Ectodermal cell (in vitro differentiated cells): ENCODE results near the gene GRB7.

Source experiments
- H3K27ac ChIP-seq: 2 replicates; pipeline ENCODE4 v1.7.0; 2013; ENCODE audit warnings: mild to moderate bottlenecking, low read depth, low read length; ENCODE audit not compliant: insufficient read depth, poor library complexity, severe bottlenecking
- H3K27me3 ChIP-seq: 2 replicates; pipeline ENCODE4 v1.7.0; 2013; ENCODE audit warnings: mild to moderate bottlenecking, low read length; ENCODE audit not compliant: insufficient read depth, control insufficient read depth, poor library complexity, severe bottlenecking
- H3K36me3 ChIP-seq: one replicate; pipeline ENCODE4 v1.7.0; 2013; ENCODE audit warnings: low read length; ENCODE audit not compliant: control insufficient read depth, insufficient read depth
- H3K4me1 ChIP-seq: one replicate; pipeline ENCODE4 v1.7.0; 2013; ENCODE audit warnings: low read length; ENCODE audit not compliant: control insufficient read depth, insufficient read depth
- H3K4me3 ChIP-seq: 2 replicates; pipeline ENCODE4 v1.7.0; 2013; ENCODE audit warnings: low read depth, low read length, control low read depth; ENCODE audit not compliant: insufficient read depth
- H3K9me3 ChIP-seq: 2 replicates; pipeline ENCODE4 v1.7.0; 2013; ENCODE audit warnings: mild to moderate bottlenecking, low read length, moderate library complexity; ENCODE audit not compliant: control insufficient read depth
- WGBS, 2 experiments: methylation state at CpG; one replicate each; pipeline ENCODE4 v1.1.7; 2013; ENCODE audit warnings: missing lambda C conversion rate in 2 of 2; 5-methylcytosine and 5-hydroxymethylcytosine counted together

The GRB7 gene

DNA sequence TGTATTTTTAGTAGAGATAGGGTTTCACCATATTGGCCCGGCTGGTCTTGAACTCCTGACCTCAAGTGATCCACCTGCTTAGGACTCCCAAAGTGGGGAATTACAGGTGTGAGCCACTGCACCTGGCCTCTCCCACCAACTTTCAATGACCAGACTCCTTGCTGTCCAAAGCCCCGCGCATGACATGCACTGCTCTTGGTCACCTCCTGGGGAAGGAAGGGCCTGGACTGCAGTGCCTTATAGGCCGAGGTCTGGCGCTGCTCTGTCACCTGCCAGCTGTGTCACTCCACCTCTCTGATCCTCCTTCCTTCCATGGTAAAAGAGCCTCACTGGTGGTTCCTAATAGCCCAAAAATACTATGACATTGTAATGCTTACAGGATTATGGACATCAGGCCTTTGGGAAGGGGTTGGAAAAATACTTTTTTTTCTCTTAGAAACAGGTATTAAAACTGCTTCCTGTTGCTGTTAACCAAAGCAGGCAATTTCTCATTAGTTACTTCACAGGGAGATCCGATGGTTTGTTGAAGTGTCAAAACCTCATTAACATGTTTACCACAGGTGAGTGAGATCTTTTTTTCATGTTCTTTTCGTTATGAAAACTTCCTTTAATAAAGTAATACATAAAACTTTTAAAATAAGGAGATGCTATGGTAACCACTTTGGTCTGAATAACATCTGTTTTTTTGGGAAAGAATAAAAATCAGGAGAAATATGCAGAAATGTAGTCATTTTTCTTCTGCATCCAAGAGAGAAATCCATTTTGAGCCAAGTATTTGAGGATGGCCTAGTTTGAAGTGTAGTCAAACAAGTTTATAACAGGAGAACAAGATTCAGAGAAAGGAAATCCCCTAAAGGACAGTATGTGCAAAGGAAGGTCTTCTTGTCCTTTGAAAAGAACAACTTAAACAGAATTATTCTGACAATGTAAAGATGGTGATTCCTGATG, 35.5 kb downstream of the GRB7 start:
- WGBS, 2 experiments, result 88 to 91% methylated on average over 6 of the region's 7 CpGs
- Histone ChIP-seq H3K27me3 (no peaks in the 10 kb centered on the region), H3K27ac (no peak overlapping the region), H3K4me3 (no peak overlapping the region), H3K36me3 (no peaks in the 10 kb centered on the region), H3K4me1 (no peaks in the 10 kb centered on the region), H3K9me3 (no peaks in the 10 kb centered on the region)

- no peaks in the 10 kb centered on the region for H3K9me3 ChIP-seq
- H3K4me3 ChIP-seq, result no peak overlapping the region
- H3K27ac ChIP-seq, result no peak overlapping the region
- no peaks in the 10 kb centered on the region for H3K27me3 ChIP-seq
- 87 to 90% methylated on average over 4 of the region's 4 CpGs for WGBS, 2 experiments
- H3K36me3 ChIP-seq, result no peaks in the 10 kb centered on the region
- no peaks in the 10 kb centered on the region for H3K4me1 ChIP-seq
Observed at GRCh38 chr17:39774047-39774446, 36.3 kb downstream of the GRB7 start.

DNA sequence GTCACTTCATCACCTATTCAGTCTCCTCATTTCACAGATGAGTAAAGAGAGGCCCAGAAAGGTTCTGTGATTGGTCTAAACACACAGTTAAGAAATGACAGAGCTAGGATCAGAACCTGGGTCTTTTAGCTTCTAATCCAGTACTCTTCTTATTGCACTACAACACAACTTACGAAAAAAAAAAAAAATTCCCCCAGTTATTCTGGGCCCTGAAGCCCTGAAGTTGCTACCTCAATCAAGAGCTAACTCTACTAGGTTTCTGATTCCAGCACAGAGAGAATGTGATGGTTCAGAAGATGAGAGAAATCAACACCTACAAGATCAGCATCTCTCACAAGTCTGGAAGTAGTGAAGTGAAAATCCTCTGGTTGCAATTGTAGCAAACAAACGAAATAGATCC, 37.3 kb downstream of the GRB7 start:
- Histone ChIP-seq H3K9me3 (no peaks in the 10 kb centered on the region), H3K36me3 (no peaks in the 10 kb centered on the region), H3K4me1 (no peaks in the 10 kb centered on the region), H3K27me3 (no peaks in the 10 kb centered on the region), H3K27ac (no peak overlapping the region), H3K4me3 (no peak overlapping the region)
- WGBS, 2 experiments, result 85 to 88% methylated on average over 2 of the region's 2 CpGs

GRCh38 chr17:39776252-39776651, 38.5 kb downstream of the GRB7 start:
- H3K27ac ChIP-seq, result no peak overlapping the region
- no peaks in the 10 kb centered on the region for H3K4me1 ChIP-seq
- H3K4me3 ChIP-seq, result no peak overlapping the region
- no peaks in the 10 kb centered on the region for H3K27me3 ChIP-seq
- H3K36me3 ChIP-seq, result no peaks in the 10 kb centered on the region
- H3K9me3 ChIP-seq, result no peaks in the 10 kb centered on the region

- Histone ChIP-seq H3K9me3 (no peaks in the 10 kb centered on the region), H3K27ac (no peak overlapping the region), H3K27me3 (no peaks in the 10 kb centered on the region), H3K4me1 (no peaks in the 10 kb centered on the region), H3K36me3 (no peaks in the 10 kb centered on the region), H3K4me3 (no peak overlapping the region)
- 86 to 87% methylated on average over 11 of the region's 11 CpGs for WGBS, 2 experiments
Observed at GRCh38 chr17:39777534-39778365, 40.0 kb downstream of the GRB7 start.

- Histone ChIP-seq H3K36me3 (no peaks in the 10 kb centered on the region), H3K27me3 (no peaks in the 10 kb centered on the region), H3K9me3 (no peaks in the 10 kb centered on the region), H3K4me3 (no peak overlapping the region), H3K4me1 (no peaks in the 10 kb centered on the region), H3K27ac (no peak overlapping the region)
- WGBS, 2 experiments, result 77 to 81% methylated on average over 6 of the region's 6 CpGs
Observed at GRCh38 chr17:39781031-39781860, 43.5 kb downstream of the GRB7 start.

DNA sequence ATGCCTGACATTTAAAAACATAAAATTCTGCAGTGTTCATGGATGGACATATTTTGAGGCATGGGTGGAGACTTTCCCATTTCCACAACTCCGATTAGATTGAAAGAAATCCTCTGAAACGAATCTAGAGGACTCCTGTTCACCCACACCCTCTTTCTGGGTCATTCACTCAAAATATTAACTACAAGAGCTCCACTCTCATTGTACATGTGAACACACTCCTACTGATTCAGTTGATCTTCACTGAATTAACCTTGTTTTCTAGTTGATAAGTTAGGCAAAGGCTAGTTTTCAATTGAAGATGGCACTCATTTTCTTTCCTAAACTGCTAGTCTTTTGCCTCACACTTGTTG, 44.1 kb downstream of the GRB7 start:
- Histone ChIP-seq H3K9me3 (no peaks in the 10 kb centered on the region), H3K27ac (no peak overlapping the region), H3K4me1 (no peaks in the 10 kb centered on the region), H3K27me3 (no peaks in the 10 kb centered on the region), H3K4me3 (no peak overlapping the region), H3K36me3 (no peaks in the 10 kb centered on the region)
- WGBS, 2 experiments, result 86 to 89% methylated on average over 2 of the region's 2 CpGs

DNA sequence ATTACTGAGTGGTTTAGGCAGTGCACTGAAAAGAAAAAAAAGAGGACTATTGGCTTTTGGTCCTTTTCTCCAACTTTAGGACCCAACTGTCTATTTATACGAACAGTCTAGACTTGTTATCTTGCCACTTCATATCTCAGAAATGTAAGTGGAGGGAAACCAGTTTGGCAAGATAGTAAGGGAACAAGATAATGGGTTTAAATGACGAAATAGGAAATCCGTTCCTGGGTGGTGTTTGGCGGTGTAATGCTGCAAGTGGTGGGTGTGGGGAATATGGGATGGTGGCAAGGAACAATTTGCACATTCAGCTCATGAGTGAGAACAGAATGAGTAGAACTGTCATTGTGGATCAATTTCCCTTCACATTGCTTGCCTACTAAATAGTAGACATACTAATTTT, 44.7 kb downstream of the GRB7 start:
- Histone ChIP-seq H3K36me3 (no peaks in the 10 kb centered on the region), H3K9me3 (no peaks in the 10 kb centered on the region), H3K4me1 (no peaks in the 10 kb centered on the region), H3K4me3 (no peak overlapping the region), H3K27me3 (no peaks in the 10 kb centered on the region), H3K27ac (no peak overlapping the region)
- 89 to 94% methylated on average over 3 to 4 of the region's 4 CpGs for WGBS, 2 experiments

GRCh38 chr17:39782980-39783379, 45.2 kb downstream of the GRB7 start:
- Histone ChIP-seq H3K9me3 (no peaks in the 10 kb centered on the region), H3K4me3 (no peak overlapping the region), H3K27me3 (no peaks in the 10 kb centered on the region), H3K4me1 (no peaks in the 10 kb centered on the region), H3K36me3 (no peaks in the 10 kb centered on the region), H3K27ac (no peak overlapping the region)
- WGBS, 2 experiments, result 83 to 97% methylated on average over 1 of the region's 1 CpG

DNA sequence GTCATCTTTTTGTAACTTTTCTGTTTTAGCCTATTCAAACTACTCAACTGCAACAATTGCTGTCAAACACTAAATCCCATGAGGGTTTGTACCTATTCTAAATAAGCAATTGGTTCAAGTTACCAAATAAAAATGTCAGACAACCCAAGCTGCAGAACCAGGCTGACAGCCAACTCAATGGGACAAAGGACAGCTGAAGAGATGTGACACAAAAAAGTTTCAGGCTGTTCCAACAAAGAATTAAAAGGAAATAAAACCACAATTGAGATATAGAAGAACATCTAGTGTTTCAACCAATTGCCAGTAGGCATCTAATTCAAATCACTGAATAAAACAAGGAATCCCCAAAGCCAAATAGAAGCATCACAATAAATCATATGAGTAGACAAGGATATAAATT, 49.3 kb downstream of the GRB7 start:
- Histone ChIP-seq H3K4me3 (no peak overlapping the region), H3K27me3 (no peaks in the 10 kb centered on the region), H3K27ac (no peak overlapping the region), H3K36me3 (no peaks in the 10 kb centered on the region), H3K4me1 (no peaks in the 10 kb centered on the region), H3K9me3 (no peaks in the 10 kb centered on the region)
